ENCODE results near the gene RAB17.

GRCh38 chr2:237569896-237570295 lies 20.6 kb downstream of the RAB17 start:
- TF ChIP-seq POLR2AphosphoS5 (IDR thresholded peaks at IDR 0.05; ENCODE audit: low read depth, low read length) (no peak), POLR2A (IDR thresholded peaks at IDR 0.05; ENCODE audit: borderline replicate concordance, extremely low read depth, insufficient read depth, insufficient read length) (no peak)
